GM19452 (cell line): ENCODE data around the gene GGA1.

Source experiments
- ATAC-seq: cut with Tn5 transposase; IDR thresholded peaks from one replicate; pipeline ENCODE4 v1.9.1; 2021; ENCODE audit not compliant: unreplicated experiment

GGA1 gene

GRCh38 chr22:37627121-37627520 is 18.5 kb downstream of the GGA1 start:
- ATAC-seq, result no peak

- no peak for ATAC-seq
These were observed 18.9 kb downstream of the GGA1 start for GRCh38 chr22:37627545-37627944.

- ATAC-seq, result no peak
These were observed 20.2 kb downstream of the GGA1 start for GRCh38 chr22:37628830-37629229.

- ATAC-seq, result no peak
These were observed 21.3 kb downstream of the GGA1 start for GRCh38 chr22:37629928-37630327.

GRCh38 chr22:37630839-37631435 is 22.3 kb downstream of the GGA1 start:
- ATAC-seq, result no peak

- ATAC-seq, result no peak
These were observed 23.0 kb downstream of the GGA1 start for GRCh38 chr22:37631448-37632173.

GRCh38 chr22:37632174-37633088 is 23.8 kb downstream of the GGA1 start:
- ATAC-seq, result no peak

GRCh38 chr22:37633089-37633624 is 24.5 kb downstream of the GGA1 start:
- ATAC-seq, result peak; percentile 54

GRCh38 chr22:37633625-37634416 is 25.2 kb downstream of the GGA1 start:
- peak; percentile 44 for ATAC-seq

- no peak for ATAC-seq
These were observed 25.8 kb downstream of the GGA1 start for GRCh38 chr22:37634417-37634924.

GRCh38 chr22:37635157-37635556 is 26.5 kb downstream of the GGA1 start:
- ATAC-seq, result no peak

GRCh38 chr22:37636186-37636948 is 27.7 kb downstream of the GGA1 start:
- no peak for ATAC-seq

- no peak for ATAC-seq
These were observed 28.3 kb downstream of the GGA1 start for GRCh38 chr22:37636949-37637273.

GRCh38 chr22:37638391-37639069 is 29.9 kb downstream of the GGA1 start:
- no peak for ATAC-seq

- no peak for ATAC-seq
These were observed 30.6 kb downstream of the GGA1 start, which contains the start of gene SH3BP1 for GRCh38 chr22:37639070-37639760. SH3BP1 (plus strand) TSS chr22:37639669; CDS start chr22:37639788, 119 bp downstream.

GRCh38 chr22:37639771-37640590 is 31.3 kb downstream of the GGA1 start:
- ATAC-seq, result no peak
